NK-92 treated with Interleukin-12 subunit alpha and Interleukin-12 subunit beta, amount 100 ng/mL, for 24 hours (cell line): ENCODE results near the gene CLEC16A.

Experiments
- DNase-seq: peaks from one replicate; lab custom pipeline; 2025; lab: John Stamatoyannopoulos, UW

Gene CLEC16A

GRCh38 chr16:11224894-11225676 is 280.7 kb downstream of the CLEC16A start:
- no peak for DNase-seq

- DNase-seq = no peak
Measured at GRCh38 chr16:11225677-11226549, 281.5 kb downstream of the CLEC16A start.

GRCh38 chr16:11229432-11229831 is 285.1 kb downstream of the CLEC16A start:
- no peak for DNase-seq

GRCh38 chr16:11229906-11230305 is 285.5 kb downstream of the CLEC16A start:
- no peak for DNase-seq

GRCh38 chr16:11231367-11231970 is 287.1 kb downstream of the CLEC16A start:
- DNase-seq = no peak
